B cell (primary cell): Measurements from ENCODE around the gene SEC31B.

Experiments
- EZH2 ChIP-seq: IDR thresholded peaks from 2 replicates; pipeline ENCODE4 v1.6.1; 2012; ENCODE audit warnings: borderline replicate concordance, low read depth, mild to moderate bottlenecking, moderate library complexity, low read length; ENCODE audit not compliant: insufficient read depth, poor library complexity, severe bottlenecking
- TF ChIP-seq, protein P1 (sequence below): fragments of 200-600 bp; IDR thresholded peaks from one replicate; pipeline ENCODE4 v1.8.0; 2022; ENCODE audit warnings: antibody characterized with exemption, mild to moderate bottlenecking

DNA sequence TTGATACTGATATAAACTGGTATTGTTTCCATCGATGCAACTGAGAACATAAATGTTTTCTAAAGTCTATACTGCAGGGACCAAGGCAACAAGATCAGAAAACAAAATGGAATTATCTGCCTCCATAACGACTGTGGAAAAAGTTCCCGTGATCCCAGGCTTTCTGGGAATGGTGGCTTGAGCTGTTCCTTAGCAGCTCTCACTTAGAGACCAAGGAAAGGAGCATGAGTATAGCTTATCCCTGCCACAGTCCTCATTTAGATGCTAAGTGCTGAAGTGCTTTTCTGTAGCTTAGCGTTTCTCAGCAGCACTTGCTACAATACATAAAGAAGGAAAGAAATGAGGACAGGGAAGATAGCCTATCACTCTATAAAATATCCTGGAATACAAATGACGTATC is 51.3 kb downstream of the SEC31B start:
- TF ChIP-seq, protein P1, sequence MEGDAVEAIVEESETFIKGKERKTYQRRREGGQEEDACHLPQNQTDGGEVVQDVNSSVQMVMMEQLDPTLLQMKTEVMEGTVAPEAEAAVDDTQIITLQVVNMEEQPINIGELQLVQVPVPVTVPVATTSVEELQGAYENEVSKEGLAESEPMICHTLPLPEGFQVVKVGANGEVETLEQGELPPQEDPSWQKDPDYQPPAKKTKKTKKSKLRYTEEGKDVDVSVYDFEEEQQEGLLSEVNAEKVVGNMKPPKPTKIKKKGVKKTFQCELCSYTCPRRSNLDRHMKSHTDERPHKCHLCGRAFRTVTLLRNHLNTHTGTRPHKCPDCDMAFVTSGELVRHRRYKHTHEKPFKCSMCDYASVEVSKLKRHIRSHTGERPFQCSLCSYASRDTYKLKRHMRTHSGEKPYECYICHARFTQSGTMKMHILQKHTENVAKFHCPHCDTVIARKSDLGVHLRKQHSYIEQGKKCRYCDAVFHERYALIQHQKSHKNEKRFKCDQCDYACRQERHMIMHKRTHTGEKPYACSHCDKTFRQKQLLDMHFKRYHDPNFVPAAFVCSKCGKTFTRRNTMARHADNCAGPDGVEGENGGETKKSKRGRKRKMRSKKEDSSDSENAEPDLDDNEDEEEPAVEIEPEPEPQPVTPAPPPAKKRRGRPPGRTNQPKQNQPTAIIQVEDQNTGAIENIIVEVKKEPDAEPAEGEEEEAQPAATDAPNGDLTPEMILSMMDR = no peak
- TF ChIP-seq EZH2 = no peak
